CD8-positive, alpha-beta memory T cell (primary cell): ENCODE data around the gene ADAM12. TPM values are rescaled to one million over a fixed set of nuclear protein-coding genes. Genes with fewer than 3 reads are reported as not detected.

Source experiments
- CTCF ChIA-PET: fragments of 350-600 bp; sonication (Branson Sonifier 250); formaldehyde crosslinking; loops from one replicate; lab custom pipeline; 2021; ENCODE audit warnings: antibody characterized with exemption; lab: Charles Lee
- POLR2A ChIA-PET: fragments of 350-600 bp; sonication (Branson Sonifier 250); formaldehyde crosslinking; loops from one replicate; lab custom pipeline; 2021; ENCODE audit warnings: antibody characterized with exemption; lab: Charles Lee
- DNase-seq, 5 donors: peaks; one replicate each; pipeline versions ENCODE4 v3.0.0 to v3.0.0-alpha.2; 2020 to 2022; ENCODE audit warnings: mixed read lengths in 1 of 5
- H3K27ac ChIP-seq: one replicate; pipeline ENCODE4 v1.7.0; 2013; ENCODE audit warnings: low read depth, mild to moderate bottlenecking, low read length, moderate library complexity
- H3K27me3 ChIP-seq: 2 replicates; pipeline ENCODE4 v1.7.0; 2013; ENCODE audit warnings: low read length, mild to moderate bottlenecking; ENCODE audit not compliant: insufficient read depth, poor library complexity, severe bottlenecking
- H3K36me3 ChIP-seq: 2 replicates; pipeline ENCODE4 v1.7.0; 2013; ENCODE audit warnings: mild to moderate bottlenecking, low read length, moderate library complexity; ENCODE audit not compliant: insufficient read depth
- H3K4me1 ChIP-seq: 2 replicates; pipeline ENCODE4 v1.7.0; 2013; ENCODE audit warnings: mild to moderate bottlenecking, low read length, moderate library complexity; ENCODE audit not compliant: insufficient read depth
- H3K4me3 ChIP-seq: 2 replicates; pipeline ENCODE4 v1.7.0; 2013; ENCODE audit warnings: mild to moderate bottlenecking, low read length
- H3K9me3 ChIP-seq: 2 replicates; pipeline ENCODE4 v1.7.0; 2013; ENCODE audit warnings: mild to moderate bottlenecking, low read length
- H3K27ac Mint-ChIP-seq, 8 donors: one replicate each; pipeline ENCODE4 v1.8.0; 2020 to 2021; ENCODE audit warnings: mixed read lengths in 8 of 8, mild to moderate bottlenecking in 6 of 8, inconsistent platforms in 3 of 8, moderate library complexity in 3 of 8
- H3K27me3 Mint-ChIP-seq, 2 donors: one replicate each; pipeline ENCODE4 v1.8.0; 2020 to 2021; ENCODE audit warnings: mixed read lengths in 2 of 2, mild to moderate bottlenecking in 1 of 2, moderate library complexity in 1 of 2
- H3K36me3 Mint-ChIP-seq, 3 donors: one replicate each; pipeline ENCODE4 v1.8.0; 2020 to 2021; ENCODE audit warnings: mixed read lengths in 3 of 3, inconsistent platforms in 1 of 3, mild to moderate bottlenecking in 1 of 3
- H3K4me1 Mint-ChIP-seq, 3 donors: one replicate each; pipeline ENCODE4 v1.8.0; 2020 to 2021; ENCODE audit warnings: mixed read lengths in 3 of 3, inconsistent platforms in 1 of 3, mild to moderate bottlenecking in 1 of 3
- H3K4me3 Mint-ChIP-seq, 7 donors: one replicate each; pipeline ENCODE4 v1.8.0; 2020 to 2021; ENCODE audit warnings: mixed read lengths in 7 of 7, mild to moderate bottlenecking in 6 of 7, moderate library complexity in 4 of 7, inconsistent platforms in 2 of 7
- H3K9me3 Mint-ChIP-seq, 5 donors: one replicate each; pipeline ENCODE4 v1.8.0; 2020 to 2022; ENCODE audit warnings: mixed read lengths in 5 of 5, mild to moderate bottlenecking in 3 of 5, moderate library complexity in 2 of 5, inconsistent platforms in 1 of 5
- polyA plus RNA-seq: library from polyadenylated mRNA; unstranded; fragments of 300-500 nt; fragmentation: Illumina TruSeq; gene quantifications from one replicate; pipeline ENCODE4 v1.2.3, GENCODE V29; 2021
- total RNA-seq, 2 experiments: library from RNA; stranded (reverse); gene quantifications; one replicate each; pipeline ENCODE4 v1.2.3, GENCODE V29; 2021

The ADAM12 gene
- total and polyA plus RNA-seq, 3 experiments from 2014 or later: 0.11 to 6.4 (median 0.31) TPM

- no peaks in the 10 kb centered on the region for H3K27me3 Mint-ChIP-seq
- H3K27me3 ChIP-seq: no peaks in the 10 kb centered on the region
- H3K4me1 Mint-ChIP-seq: peaks cover 5 to 9% (median 9%) of the 10 kb centered on the region in 3 donors
- H3K36me3 ChIP-seq: no peaks in the 10 kb centered on the region
- H3K36me3 Mint-ChIP-seq: peaks cover 0 to 8% (median 0%) of the 10 kb centered on the region in 3 donors
- no peak overlapping the region for H3K4me3 Mint-ChIP-seq
- H3K27ac ChIP-seq: no peak overlapping the region
- POLR2A ChIA-PET: no interaction called here
- no peak for DNase-seq
- H3K9me3 Mint-ChIP-seq: peaks cover 0 to 2% (median 0%) of the 10 kb centered on the region in 5 donors
- CTCF ChIA-PET: no interaction called here
- no peaks in the 10 kb centered on the region for H3K9me3 ChIP-seq
- peaks cover 9% of the 10 kb centered on the region for H3K4me1 ChIP-seq
- H3K4me3 ChIP-seq: no peak overlapping the region
- H3K27ac Mint-ChIP-seq: no peak overlapping the region
These were observed 341.4 kb downstream of the ADAM12 start for GRCh38 chr10:126046831-126047230.

GRCh38 chr10:126045861-126046260 lies 342.4 kb downstream of the ADAM12 start:
- H3K4me1 ChIP-seq: peaks cover 11% of the 10 kb centered on the region
- H3K27ac ChIP-seq: no peak overlapping the region
- no peak for DNase-seq
- Mint-ChIP-seq H3K27me3 (no peaks in the 10 kb centered on the region), H3K9me3 (peaks cover 0 to under 1% (median 0%) of the 10 kb centered on the region in 5 donors), H3K36me3 (peaks cover 0 to 8% (median 0%) of the 10 kb centered on the region in 3 donors), H3K27ac (peak overlapping the region in 2 of 8 donors; percentile 40 to 67), H3K4me1 (peaks cover 10 to 17% (median 13%) of the 10 kb centered on the region in 3 donors), H3K4me3 (no peak overlapping the region)
- H3K4me3 ChIP-seq: no peak overlapping the region
- ChIA-PET CTCF (no interaction called here), POLR2A (no interaction called here)
- H3K9me3 ChIP-seq: no peaks in the 10 kb centered on the region
- no peaks in the 10 kb centered on the region for H3K27me3 ChIP-seq
- no peaks in the 10 kb centered on the region for H3K36me3 ChIP-seq

- Histone ChIP-seq H3K4me1 (peaks cover 11% of the 10 kb centered on the region), H3K36me3 (no peaks in the 10 kb centered on the region), H3K27ac (no peak overlapping the region), H3K4me3 (no peak overlapping the region), H3K9me3 (no peaks in the 10 kb centered on the region), H3K27me3 (no peaks in the 10 kb centered on the region)
- ChIA-PET POLR2A (no interaction called here), CTCF (no interaction called here)
- Mint-ChIP-seq H3K4me3 (peak overlapping the region in 1 of 7 donors; percentile 63), H3K27me3 (no peaks in the 10 kb centered on the region), H3K27ac (peak overlapping the region in 5 of 8 donors; percentile 94 to 100 (median 96)), H3K9me3 (no peaks in the 10 kb centered on the region), H3K4me1 (peaks cover 10 to 17% (median 13%) of the 10 kb centered on the region in 3 donors), H3K36me3 (peaks cover 0 to 3% (median 0%) of the 10 kb centered on the region in 3 donors)
- DNase-seq: no peak
These were observed 344.9 kb downstream of the ADAM12 start for GRCh38 chr10:126043389-126043788.

GRCh38 chr10:126042906-126043305 lies 345.4 kb downstream of the ADAM12 start:
- Mint-ChIP-seq H3K4me3 (peak overlapping the region in 2 of 7 donors; percentile 6 to 75), H3K36me3 (no peaks in the 10 kb centered on the region), H3K27ac (peak overlapping the region in 7 of 8 donors; percentile 91 to 100 (median 96)), H3K9me3 (no peaks in the 10 kb centered on the region), H3K27me3 (no peaks in the 10 kb centered on the region), H3K4me1 (peaks cover 10 to 17% (median 13%) of the 10 kb centered on the region in 3 donors)
- ChIA-PET POLR2A (no interaction called here), CTCF (no interaction called here)
- H3K36me3 ChIP-seq: no peaks in the 10 kb centered on the region
- H3K27me3 ChIP-seq: no peaks in the 10 kb centered on the region
- peak in 1 of 5 donors; percentile 33 for DNase-seq
- no peaks in the 10 kb centered on the region for H3K9me3 ChIP-seq
- H3K4me1 ChIP-seq: peaks cover 11% of the 10 kb centered on the region
- H3K4me3 ChIP-seq: no peak overlapping the region
- no peak overlapping the region for H3K27ac ChIP-seq

- H3K9me3 ChIP-seq: no peaks in the 10 kb centered on the region
- no peaks in the 10 kb centered on the region for H3K36me3 Mint-ChIP-seq
- peak overlapping the region; percentile 47 for H3K27ac ChIP-seq
- peak in 1 of 5 donors; percentile 2 for DNase-seq
- no peaks in the 10 kb centered on the region for H3K27me3 ChIP-seq
- ChIA-PET POLR2A (no interaction called here), CTCF (no interaction called here)
- peaks cover 10 to 17% (median 13%) of the 10 kb centered on the region in 3 donors for H3K4me1 Mint-ChIP-seq
- peaks cover 11% of the 10 kb centered on the region for H3K4me1 ChIP-seq
- H3K27me3 Mint-ChIP-seq: no peaks in the 10 kb centered on the region
- H3K4me3 ChIP-seq: no peak overlapping the region
- H3K9me3 Mint-ChIP-seq: no peaks in the 10 kb centered on the region
- H3K27ac Mint-ChIP-seq: peak overlapping the region; percentile 73 to 100 (median 96)
- no peaks in the 10 kb centered on the region for H3K36me3 ChIP-seq
- peak overlapping the region in 6 of 7 donors; percentile 26 to 75 (median 44) for H3K4me3 Mint-ChIP-seq
These were observed 345.9 kb downstream of the ADAM12 start for GRCh38 chr10:126042354-126042753.

- H3K36me3 Mint-ChIP-seq: no peaks in the 10 kb centered on the region
- no peak overlapping the region for H3K4me3 ChIP-seq
- CTCF ChIA-PET: no interaction called here
- H3K9me3 ChIP-seq: no peaks in the 10 kb centered on the region
- peak overlapping the region in 6 of 7 donors; percentile 26 to 75 (median 44) for H3K4me3 Mint-ChIP-seq
- H3K27me3 ChIP-seq: no peaks in the 10 kb centered on the region
- no peaks in the 10 kb centered on the region for H3K27me3 Mint-ChIP-seq
- peaks cover 11% of the 10 kb centered on the region for H3K4me1 ChIP-seq
- peak overlapping the region; percentile 73 to 100 (median 96) for H3K27ac Mint-ChIP-seq
- DNase-seq: peak; percentile 48 to 77 (median 68)
- H3K9me3 Mint-ChIP-seq: no peaks in the 10 kb centered on the region
- H3K4me1 Mint-ChIP-seq: peaks cover 10 to 17% (median 13%) of the 10 kb centered on the region in 3 donors
- H3K36me3 ChIP-seq: no peaks in the 10 kb centered on the region
- POLR2A ChIA-PET: no interaction called here
- H3K27ac ChIP-seq: peak overlapping the region; percentile 47
These were observed 346.5 kb downstream of the ADAM12 start for GRCh38 chr10:126041804-126042231.

GRCh38 chr10:126041117-126041516 lies 347.2 kb downstream of the ADAM12 start:
- Mint-ChIP-seq H3K4me3 (no peak overlapping the region), H3K4me1 (peaks cover 10 to 17% (median 13%) of the 10 kb centered on the region in 3 donors), H3K9me3 (no peaks in the 10 kb centered on the region), H3K27ac (peak overlapping the region; percentile 52 to 100 (median 96)), H3K36me3 (no peaks in the 10 kb centered on the region), H3K27me3 (no peaks in the 10 kb centered on the region)
- POLR2A ChIA-PET: no interaction called here
- CTCF ChIA-PET: no interaction called here
- Histone ChIP-seq H3K27me3 (no peaks in the 10 kb centered on the region), H3K27ac (no peak overlapping the region), H3K36me3 (no peaks in the 10 kb centered on the region), H3K4me1 (peaks cover 11% of the 10 kb centered on the region), H3K4me3 (no peak overlapping the region), H3K9me3 (no peaks in the 10 kb centered on the region)
- no peak for DNase-seq

GRCh38 chr10:126037946-126038345 lies 350.3 kb downstream of the ADAM12 start:
- Mint-ChIP-seq H3K9me3 (peaks cover 0 to 11% (median 0%) of the 10 kb centered on the region in 5 donors), H3K27ac (peak overlapping the region in 1 of 8 donors; percentile 73), H3K4me1 (peaks cover 10 to 17% (median 13%) of the 10 kb centered on the region in 3 donors), H3K36me3 (peaks cover 0 to 4% (median 0%) of the 10 kb centered on the region in 3 donors), H3K27me3 (peaks cover 0 to 3% of the 10 kb centered on the region in 2 donors), H3K4me3 (no peak overlapping the region)
- Histone ChIP-seq H3K27ac (no peak overlapping the region), H3K36me3 (no peaks in the 10 kb centered on the region), H3K27me3 (no peaks in the 10 kb centered on the region), H3K4me1 (peaks cover 11% of the 10 kb centered on the region), H3K4me3 (no peak overlapping the region), H3K9me3 (no peaks in the 10 kb centered on the region)
- ChIA-PET CTCF (no interaction called here), POLR2A (no interaction called here)
- no peak for DNase-seq
